GM19238 (cell line): ENCODE results near the gene KCNMA1.

ENCODE experiments used
- DNase-seq: peaks from one replicate; pipeline ENCODE4 v3.0.0; 2011; ENCODE audit warnings: low spot score; ENCODE audit not compliant: insufficient read length

Gene KCNMA1

GRCh38 chr10:77226853-77227565 lies 410.6 kb downstream of the KCNMA1 start:
- DNase-seq, result no peak

DNA sequence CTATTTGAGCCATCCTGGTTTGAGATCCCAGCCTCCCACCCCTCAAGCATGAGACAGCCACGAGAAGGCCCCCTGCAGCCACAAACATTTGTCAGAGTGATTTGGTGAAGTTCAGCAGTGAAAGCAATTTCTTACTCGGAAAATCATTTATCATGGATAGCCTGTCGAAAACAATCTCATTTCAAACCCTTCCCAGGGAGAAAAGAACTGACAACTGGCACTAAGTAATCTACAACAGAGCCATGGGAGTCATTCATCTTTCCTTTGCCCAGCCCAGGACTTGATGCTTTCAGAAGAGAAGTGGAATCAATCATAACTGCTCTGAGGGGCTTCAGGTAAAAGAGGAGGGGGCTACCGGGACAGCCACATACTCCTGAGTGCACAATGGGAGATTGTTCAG lies 411.2 kb downstream of the KCNMA1 start:
- no peak for DNase-seq

DNA sequence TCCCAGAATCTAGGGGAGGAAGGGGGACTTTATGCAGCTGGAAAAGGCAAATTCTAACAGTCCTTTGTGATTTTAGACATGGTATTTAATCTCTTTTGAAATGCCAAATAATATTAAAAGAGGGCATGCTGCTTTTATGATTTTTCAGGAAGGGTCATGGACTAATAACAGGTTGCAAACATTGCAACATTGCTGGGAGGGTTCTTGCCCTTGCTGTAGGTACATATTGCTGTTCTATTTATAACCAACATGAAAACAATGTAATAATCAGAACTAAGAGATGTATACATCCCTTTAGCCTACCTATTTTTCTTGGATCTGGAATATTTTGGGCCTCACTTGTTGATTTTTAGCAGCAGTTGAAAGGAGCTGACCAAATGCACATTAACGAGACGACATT lies 411.6 kb downstream of the KCNMA1 start:
- no peak for DNase-seq

DNA sequence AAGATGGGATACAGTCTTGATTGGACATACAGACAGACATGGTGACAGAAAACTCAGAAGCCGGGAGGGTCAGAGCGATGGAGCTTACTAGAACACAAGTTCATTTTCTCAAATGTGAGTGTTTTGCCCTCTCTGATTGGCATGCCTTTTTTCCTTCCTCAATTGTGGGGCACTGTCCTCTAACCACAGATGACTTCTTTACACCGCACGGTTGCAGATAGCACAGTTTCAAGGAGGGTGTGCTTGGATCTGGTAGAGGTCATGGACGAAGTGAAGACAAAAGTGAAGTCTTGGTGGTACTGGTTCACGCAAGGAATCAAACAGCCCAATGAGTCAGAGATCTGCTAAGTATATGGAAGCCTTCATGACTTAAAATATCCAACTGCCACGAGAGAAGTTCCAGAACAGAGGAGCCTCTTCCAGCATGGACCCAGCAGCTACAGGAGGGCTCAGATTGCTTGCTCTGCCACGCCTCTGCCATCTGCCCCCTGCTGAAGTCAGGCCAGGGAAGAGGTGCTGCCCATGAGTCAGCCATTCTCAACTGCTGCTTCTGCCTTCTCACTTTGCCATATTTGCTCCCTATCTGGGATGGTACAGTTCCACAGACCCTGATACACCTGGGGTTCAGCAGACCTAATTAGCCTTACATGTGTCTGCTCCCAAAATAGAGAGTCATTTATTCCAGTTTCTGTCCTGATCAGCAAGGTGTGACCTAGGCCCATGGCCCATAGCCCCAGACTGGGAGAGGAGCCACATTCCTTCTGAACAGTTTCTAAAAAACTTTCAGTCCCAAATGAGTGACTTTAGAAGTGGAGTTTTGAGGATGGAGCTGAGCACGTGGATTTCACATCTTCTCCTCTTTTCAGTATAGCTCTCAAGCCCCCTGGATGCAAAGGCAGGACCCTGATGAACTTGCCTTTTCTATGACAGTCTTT lies 413.8 kb downstream of the KCNMA1 start:
- DNase-seq, result no peak

DNA sequence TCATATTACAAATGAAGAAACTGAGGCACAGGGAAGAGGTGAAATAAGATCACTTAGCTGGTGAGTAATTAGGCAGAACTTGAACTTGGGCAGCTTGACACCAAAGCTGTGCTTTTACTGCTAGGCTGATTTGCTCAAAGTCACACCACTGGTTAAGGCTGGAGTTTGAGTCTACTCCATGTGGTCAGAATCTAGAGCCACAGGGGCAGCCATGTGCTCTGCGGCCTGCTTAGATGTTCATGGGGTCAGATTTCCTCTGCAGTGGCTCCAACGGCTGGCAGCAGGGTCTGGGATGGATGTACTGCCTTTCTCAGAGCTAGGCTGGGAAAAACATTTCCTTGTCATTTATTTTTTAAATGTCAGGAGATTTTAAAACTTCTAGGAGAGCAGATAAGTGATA lies 417.5 kb downstream of the KCNMA1 start:
- DNase-seq, result no peak

- no peak for DNase-seq
These were observed 418.6 kb downstream of the KCNMA1 start for GRCh38 chr10:77219046-77219445.

GRCh38 chr10:77214799-77215198 lies 422.8 kb downstream of the KCNMA1 start:
- DNase-seq, result no peak

GRCh38 chr10:77212632-77213031 lies 425.0 kb downstream of the KCNMA1 start:
- DNase-seq, result no peak

GRCh38 chr10:77210645-77211044 lies 427.0 kb downstream of the KCNMA1 start:
- no peak for DNase-seq

- no peak for DNase-seq
These were observed 428.8 kb downstream of the KCNMA1 start for GRCh38 chr10:77208684-77209256.

DNA sequence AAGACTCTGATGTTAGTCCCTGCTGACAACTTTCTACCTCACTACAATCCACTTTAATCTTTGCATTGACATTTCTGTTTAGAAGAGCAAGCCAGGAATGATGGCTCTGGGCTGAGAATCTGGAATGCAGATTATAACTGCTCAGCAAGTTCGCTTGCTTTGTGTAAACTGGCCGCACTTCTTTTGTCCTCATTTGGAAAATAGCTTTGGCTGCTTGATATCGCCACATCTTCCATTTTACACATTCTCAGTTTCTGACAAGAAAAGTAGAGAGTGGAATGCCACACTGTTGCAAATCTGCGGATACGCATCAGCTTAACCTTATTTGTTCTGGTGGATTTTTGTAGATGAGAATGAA lies 429.8 kb downstream of the KCNMA1 start:
- DNase-seq, result no peak

- DNase-seq, result no peak
These were observed 430.3 kb downstream of the KCNMA1 start for GRCh38 chr10:77207182-77207827.

DNA sequence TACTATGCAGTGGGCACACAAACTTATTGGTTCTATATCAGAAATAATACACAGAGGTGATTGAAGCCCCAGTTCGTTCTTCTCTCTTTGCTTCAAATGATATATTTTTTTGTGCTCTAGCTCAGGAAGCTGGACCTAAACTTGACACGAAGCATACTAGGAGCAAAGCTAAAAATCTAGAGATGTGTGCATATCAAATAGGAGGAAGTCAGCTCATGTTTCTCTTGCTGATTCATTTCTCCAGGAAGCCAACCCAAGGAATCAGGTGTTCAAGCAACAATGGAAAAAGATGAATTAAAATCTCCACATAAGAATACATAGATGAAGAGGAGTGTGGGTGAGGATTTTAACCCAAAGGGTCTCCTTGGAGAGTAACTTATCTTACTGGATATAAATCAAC lies 432.5 kb downstream of the KCNMA1 start:
- no peak for DNase-seq

DNA sequence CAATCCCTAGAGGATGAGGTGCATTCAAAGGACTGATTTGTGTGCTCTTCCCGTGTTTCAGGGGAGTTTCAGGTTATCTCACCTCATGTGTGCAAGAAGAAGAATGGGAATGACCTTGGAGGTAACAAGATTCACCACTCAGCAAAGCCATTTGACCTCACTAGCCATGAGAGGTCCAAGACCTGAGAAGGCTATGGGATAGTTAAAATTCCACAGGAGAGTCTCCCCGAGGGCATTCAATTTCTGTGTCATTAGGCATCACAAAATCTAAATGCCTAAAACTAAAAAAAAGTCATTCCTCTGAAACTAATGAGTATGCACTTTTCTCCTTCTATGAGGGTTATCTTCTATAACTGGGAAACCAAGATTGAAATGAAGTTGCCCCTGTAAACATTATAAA lies 433.4 kb downstream of the KCNMA1 start:
- no peak for DNase-seq

DNA sequence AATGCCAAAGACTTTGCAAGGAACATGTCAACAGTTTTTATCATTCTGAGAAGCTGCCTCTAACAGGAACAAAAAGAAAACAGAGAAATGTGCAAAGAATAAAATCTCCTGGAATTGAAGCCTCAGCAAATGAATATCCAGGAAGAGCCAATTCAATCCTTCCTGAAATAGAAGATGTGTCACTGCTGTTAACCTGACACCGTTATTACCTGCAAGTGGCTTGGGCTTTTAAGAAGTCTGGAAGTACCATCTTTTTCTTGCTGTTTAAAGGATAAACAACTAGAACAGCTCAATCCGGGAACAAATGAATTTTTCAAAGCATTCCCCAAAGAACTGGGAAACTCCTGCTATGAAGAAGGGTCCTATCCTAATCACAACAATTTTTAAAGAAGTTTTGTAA lies 434.8 kb downstream of the KCNMA1 start:
- no peak for DNase-seq

DNA sequence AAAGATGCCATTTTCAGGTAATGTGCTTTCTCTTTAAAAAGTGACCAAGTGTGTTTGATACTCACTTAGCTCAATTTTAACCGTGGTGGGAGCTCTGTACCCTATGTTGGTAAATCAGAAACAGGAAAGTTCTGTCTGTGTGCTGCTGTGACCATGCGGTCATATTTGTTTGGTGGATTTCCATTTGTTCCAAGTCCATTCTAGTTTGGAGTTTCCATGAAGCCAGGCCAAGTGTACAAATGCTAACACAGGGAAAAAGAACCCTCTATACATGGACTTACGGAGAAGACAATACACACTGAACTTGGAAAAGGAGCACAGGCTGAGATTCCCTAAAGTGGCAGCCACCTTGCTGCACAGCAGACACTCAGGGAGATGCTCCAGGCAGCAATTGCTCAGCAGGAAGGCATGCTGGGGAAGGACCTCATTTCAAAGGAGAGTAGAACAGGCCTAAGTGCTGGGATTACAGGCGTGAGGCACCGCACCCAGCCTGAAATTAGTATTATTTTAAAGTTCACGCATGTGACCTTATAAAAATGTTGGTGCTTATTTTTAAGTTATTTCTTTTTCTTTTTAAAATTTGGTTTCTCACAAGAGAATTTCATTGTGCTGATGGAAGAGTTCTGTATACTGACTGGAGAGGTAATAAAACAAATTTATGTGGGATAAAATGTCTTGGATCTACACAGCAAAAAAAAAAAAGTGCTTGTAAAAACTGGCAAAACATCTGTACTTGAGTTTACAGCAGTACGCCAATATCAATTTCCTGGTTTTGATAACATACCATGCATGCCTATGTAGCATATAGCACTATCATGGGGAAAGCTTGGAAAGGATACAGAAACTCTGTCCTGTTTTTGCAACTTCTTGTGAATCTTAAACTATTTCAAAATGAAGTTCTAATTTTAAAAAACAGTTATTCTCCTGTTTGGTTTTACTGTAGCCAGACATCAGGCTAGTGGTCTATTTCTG lies 436.2 kb downstream of the KCNMA1 start:
- no peak for DNase-seq

DNA sequence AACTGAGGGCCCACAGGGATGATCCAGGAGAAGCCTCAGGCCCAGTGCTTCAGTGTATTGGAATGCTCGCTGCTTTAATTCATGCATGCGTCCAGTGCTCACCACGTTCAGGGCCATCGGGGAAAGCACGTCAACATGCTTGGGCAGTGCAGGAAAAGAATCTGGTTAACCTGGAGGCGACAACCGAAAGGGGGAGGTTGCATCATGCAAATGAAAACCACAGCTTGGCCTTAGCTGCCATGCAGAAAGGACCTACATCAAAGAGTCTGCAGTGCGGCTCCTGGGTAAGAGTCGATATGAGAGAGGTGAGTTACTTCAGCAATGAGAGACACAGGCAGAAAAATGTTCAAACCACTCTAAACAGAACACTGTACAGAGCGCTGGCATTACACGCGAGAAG lies 440.1 kb downstream of the KCNMA1 start:
- no peak for DNase-seq

GRCh38 chr10:77196614-77197013 lies 441.0 kb downstream of the KCNMA1 start:
- no peak for DNase-seq

DNA sequence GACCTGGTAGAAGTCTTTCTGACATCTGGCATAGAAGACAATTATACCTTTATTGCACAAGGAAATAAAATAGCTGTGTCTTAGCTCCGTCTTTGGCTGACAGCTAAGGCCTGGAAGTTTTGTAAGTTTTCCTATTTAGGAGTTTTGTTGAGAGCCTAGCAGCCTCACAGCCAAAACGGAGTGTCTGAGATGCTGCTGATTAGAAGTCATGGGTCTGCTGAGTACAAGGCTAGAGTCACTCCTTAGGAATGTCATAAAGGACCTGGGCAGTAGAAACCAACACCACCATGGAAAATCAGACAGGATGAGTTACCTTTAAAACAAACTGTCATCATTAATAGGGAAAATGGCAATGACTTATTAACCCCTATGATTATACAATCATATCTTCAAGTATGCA lies 442.5 kb downstream of the KCNMA1 start:
- DNase-seq, result no peak

- DNase-seq, result no peak
These were observed 444.6 kb downstream of the KCNMA1 start for GRCh38 chr10:77193001-77193400.

GRCh38 chr10:77192402-77192801 lies 445.2 kb downstream of the KCNMA1 start:
- no peak for DNase-seq
